GM12873 (cell line): ENCODE measurements around the gene TUBA1B.

ENCODE experiments used
- TF ChIP-seq, protein P1 (sequence below): IDR thresholded peaks from 2 replicates; pipeline ENCODE4 v1.5.1; 2012; ENCODE audit warnings: low read depth, mild to moderate bottlenecking, moderate library complexity, low read length, control low read depth; ENCODE audit not compliant: insufficient read depth; ENCODE audit errors: missing control alignments

Gene TUBA1B

DNA sequence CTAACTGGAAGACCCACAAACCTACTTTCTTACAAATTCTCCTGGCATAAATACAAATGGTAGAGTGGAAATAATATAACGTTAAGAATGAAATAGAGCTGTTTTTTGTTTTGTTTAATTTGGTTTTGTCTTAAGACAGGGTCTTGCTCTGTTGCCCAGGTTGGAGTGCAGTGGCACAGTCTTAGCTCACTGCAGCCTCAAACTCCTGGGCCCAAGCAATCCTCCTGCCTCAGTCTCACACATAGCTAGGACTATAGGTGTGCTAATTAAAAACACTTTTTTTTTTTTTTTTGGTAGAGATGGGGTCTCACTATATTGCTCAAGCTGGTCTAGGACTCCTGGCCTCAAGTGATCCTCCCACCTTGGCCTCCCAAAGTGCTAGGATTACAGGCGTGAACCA, 32.5 kb downstream of the TUBA1B start:
- TF ChIP-seq, protein P1, sequence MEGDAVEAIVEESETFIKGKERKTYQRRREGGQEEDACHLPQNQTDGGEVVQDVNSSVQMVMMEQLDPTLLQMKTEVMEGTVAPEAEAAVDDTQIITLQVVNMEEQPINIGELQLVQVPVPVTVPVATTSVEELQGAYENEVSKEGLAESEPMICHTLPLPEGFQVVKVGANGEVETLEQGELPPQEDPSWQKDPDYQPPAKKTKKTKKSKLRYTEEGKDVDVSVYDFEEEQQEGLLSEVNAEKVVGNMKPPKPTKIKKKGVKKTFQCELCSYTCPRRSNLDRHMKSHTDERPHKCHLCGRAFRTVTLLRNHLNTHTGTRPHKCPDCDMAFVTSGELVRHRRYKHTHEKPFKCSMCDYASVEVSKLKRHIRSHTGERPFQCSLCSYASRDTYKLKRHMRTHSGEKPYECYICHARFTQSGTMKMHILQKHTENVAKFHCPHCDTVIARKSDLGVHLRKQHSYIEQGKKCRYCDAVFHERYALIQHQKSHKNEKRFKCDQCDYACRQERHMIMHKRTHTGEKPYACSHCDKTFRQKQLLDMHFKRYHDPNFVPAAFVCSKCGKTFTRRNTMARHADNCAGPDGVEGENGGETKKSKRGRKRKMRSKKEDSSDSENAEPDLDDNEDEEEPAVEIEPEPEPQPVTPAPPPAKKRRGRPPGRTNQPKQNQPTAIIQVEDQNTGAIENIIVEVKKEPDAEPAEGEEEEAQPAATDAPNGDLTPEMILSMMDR = no peak

DNA sequence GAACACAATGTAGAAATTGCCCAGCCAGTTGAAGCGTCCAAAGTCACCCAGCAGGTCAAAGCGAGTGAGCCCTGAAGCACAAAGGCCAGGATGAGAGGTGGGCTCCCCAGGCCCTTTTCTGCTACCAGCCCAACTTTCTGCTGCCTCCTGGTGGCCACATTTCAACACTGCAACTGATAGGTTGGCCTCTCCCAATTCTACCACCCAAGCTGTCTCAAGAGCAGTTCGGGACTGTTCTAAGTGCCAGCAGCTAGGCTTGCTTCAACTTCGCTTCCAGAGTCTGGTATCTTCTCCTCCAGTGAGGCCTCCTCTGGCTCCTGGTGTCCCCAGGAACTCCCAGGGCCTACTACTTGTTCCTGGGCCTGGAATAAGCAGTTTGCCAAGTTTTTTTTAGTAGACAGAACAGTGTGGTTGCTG, 33.2 kb downstream of the TUBA1B start:
- TF ChIP-seq, protein P1 = peak; percentile 97

DNA sequence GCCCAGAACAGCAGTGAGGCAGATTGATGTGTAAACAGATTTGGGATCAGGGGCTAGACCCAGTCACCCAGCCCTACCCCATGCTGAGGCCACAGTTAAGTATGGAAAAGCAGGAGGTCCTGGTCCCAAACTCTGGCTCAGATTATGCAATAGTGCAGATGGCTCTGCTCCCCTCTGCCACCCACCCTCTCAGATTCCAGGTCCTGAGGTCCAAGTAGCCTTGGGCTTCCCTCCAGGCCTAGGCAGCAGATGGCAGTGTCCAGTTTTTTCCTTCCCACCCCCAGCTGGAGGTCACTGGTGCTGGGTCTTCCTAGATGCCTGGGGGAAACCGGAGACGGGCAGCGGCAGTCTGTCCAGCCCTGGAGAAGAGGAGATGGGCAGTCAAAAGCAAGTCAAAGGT, 33.8 kb downstream of the TUBA1B start:
- TF ChIP-seq, protein P1 = no peak

DNA sequence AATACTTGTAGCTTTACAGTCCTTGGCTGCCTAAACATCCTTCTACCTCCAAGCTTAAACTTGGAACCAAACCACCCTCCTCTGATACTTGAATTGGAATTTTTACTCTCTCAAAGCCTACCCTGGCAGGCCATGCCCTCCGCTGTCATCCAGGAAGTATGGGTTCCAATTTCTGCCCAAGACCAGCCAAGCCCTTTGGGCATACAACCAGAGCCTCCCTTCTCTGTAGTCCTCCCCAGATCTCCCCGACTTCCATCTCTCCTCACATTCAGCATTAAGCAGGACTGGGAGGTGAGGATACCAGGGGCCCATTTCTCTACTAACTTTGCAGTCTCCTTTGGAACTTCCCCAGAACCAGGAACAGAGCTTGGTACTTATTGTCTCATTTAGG, 36.2 kb downstream of the TUBA1B start:
- TF ChIP-seq, protein P1 = no peak

DNA sequence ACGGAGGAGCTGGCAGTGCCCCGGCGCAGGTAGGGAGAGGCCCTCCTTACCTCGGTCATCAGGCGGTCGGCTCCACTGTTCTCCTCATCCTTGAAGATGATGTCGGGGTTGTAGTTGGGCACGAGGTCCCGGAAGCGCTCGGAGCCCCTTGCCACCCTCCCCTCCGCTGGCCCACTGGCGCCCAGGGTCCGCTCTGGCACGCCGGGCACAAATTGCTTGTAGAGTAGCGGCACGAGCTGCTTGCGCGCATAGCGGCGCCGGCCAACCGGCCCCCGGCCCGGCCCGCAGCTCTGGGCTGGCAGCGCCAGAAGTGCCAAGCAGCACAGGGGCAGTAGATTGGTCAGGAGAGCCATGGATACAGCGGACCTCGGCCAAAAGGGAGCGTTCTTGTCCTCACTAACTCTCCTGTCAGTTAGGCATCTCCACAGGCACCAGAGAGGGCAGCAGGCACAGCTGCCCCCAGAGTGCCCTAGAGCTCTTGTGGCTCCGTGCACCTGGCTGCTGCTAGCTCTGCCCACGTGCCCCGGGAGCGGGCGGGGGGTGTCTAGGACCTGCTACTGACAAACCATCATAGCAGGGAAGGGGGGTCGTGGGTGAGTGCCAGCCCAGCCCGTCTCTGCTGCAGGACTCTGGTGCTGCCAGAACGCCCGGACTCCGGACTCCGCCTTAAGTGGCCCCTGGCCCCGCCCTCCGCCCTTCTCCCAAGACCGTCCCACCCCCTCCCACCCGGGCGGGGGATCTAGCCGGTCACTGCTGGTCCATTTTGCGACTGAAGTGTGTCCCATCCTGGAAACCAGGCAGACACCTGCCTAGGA, 36.8 kb downstream of the TUBA1B start, which contains the start of gene DHH:
Gene DHH (minus strand): TSS at position 642 of the 815 bp plus-strand sequence. CDS start 289 bp downstream, at position 353.
- TF ChIP-seq, protein P1 = no peak

DNA sequence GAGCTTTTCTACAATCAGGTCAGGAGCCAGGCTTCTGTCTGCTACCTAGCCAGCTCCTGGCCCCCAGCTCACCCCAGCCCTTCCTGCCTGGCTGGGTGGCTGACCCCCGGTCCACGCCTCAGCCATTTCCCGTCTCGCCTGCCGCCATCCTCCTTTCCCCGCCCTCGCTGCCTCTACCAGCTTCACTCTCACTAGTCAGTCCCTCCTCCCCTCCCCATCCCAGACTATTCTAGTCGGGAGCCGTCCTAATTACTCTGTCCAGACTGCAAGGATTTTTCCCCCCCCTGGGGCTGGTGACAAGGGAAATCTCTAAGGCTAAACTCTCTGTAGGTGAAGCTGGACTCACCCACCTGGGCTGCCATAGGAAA, 37.4 kb downstream of the TUBA1B start:
- TF ChIP-seq, protein P1 = no peak

DNA sequence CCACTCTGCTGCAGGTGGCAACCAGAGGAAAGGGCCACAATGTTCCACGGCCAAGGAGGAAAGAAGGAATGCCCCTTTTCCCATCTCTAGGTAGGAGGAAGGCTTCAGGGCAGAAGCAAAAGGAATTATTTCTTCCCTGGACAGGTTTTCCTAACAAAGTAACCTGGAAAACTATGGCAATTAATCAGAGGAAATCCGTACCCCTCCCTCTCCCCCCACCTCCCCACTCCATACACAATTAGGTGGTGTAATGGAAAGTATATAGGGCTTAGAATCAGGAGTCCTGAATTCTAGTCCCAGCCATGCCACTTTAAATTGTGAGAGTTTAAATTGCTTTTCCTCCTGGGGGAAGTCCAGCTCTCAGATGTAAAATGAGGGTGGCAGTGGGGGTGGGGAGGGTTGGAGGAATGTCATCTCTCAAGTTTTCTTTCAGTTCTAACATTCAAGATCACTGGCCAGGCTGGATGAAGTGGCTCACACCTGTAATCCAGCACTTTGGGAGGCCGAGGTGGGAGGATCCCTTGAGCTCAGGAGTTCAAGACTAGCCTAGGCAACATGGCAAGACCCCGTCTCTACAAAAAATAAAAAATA, 38.3 kb downstream of the TUBA1B start:
- TF ChIP-seq, protein P1 = no peak
